ENCODE results near the gene ABLIM2.
"Not testable (repeated sequence)": the region's sequence is repeated elsewhere in the genome, so short reads cannot be mapped to it uniquely, and the experiment has no call there.

DNA sequence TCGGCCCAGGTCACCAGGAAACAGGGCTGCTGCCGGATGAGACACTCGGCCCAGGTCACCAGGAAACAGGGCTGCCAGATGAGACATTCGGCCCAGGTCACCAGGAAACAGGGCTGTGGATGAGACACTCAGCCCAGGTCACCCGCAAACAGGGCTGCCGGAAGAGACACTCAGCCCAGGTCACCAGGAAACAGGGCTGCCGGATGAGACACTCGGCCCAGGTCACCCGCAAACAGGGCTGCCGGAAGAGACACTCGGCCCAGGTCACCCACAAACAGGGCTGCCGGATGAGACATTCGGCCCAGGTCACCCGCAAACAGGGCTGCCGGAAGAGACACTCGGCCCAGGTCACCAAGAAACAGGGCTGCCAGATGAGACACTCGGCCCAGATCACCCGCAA is 240.4 kb downstream of the ABLIM2 start:
- TF ChIP-seq CREB5 (CRISPR knock-in tag; IDR thresholded peaks at IDR 0.05; ENCODE audit: low read depth); ZFP3 (CRISPR knock-in tag; IDR thresholded peaks at IDR 0.05); POU6F1 (CRISPR knock-in tag; IDR thresholded peaks at IDR 0.05; ENCODE audit: borderline replicate concordance, low read depth); ZNF8 (CRISPR knock-in tag; IDR thresholded peaks at IDR 0.05); ISL1 (CRISPR knock-in tag; IDR thresholded peaks at IDR 0.05); SNAI2 (CRISPR knock-in tag; IDR thresholded peaks at IDR 0.05); TOX (CRISPR knock-in tag; IDR thresholded peaks at IDR 0.05; ENCODE audit: borderline replicate concordance); ZC3H10 (CRISPR knock-in tag; IDR thresholded peaks at IDR 0.05); ZFP30 (CRISPR knock-in tag; IDR thresholded peaks at IDR 0.05); PPARA (CRISPR knock-in tag; IDR thresholded peaks at IDR 0.05; ENCODE audit: borderline replicate concordance); ZNF70 (CRISPR knock-in tag; IDR thresholded peaks at IDR 0.05); GLIS3 (CRISPR knock-in tag; IDR thresholded peaks at IDR 0.05); ARNTL (CRISPR knock-in tag; IDR thresholded peaks at IDR 0.05; ENCODE audit: borderline replicate concordance, low read depth): not testable (repeated sequence)
- TF ChIP-seq, protein P1, sequence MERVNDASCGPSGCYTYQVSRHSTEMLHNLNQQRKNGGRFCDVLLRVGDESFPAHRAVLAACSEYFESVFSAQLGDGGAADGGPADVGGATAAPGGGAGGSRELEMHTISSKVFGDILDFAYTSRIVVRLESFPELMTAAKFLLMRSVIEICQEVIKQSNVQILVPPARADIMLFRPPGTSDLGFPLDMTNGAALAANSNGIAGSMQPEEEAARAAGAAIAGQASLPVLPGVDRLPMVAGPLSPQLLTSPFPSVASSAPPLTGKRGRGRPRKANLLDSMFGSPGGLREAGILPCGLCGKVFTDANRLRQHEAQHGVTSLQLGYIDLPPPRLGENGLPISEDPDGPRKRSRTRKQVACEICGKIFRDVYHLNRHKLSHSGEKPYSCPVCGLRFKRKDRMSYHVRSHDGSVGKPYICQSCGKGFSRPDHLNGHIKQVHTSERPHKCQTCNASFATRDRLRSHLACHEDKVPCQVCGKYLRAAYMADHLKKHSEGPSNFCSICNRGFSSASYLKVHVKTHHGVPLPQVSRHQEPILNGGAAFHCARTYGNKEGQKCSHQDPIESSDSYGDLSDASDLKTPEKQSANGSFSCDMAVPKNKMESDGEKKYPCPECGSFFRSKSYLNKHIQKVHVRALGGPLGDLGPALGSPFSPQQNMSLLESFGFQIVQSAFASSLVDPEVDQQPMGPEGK (CRISPR knock-in tag; IDR thresholded peaks at IDR 0.05; ENCODE audit: borderline replicate concordance), result not testable (repeated sequence)

All from SK-N-SH treated with all-trans-retinoic acid at 6 μM for 48 hours (cell line).